Activated naive CD4-positive, alpha-beta T cell (primary cell): Measurements from ENCODE around the gene DGKG.

Experiments used
- DNase-seq, 4 experiments: peaks; one replicate each; lab custom pipeline; 2025; lab: John Stamatoyannopoulos, UW

Gene DGKG

GRCh38 chr3:186239321-186239720 is 122.7 kb downstream of the DGKG start:
- DNase-seq, result no peak

GRCh38 chr3:186237915-186238314 is 124.1 kb downstream of the DGKG start:
- DNase-seq, result no peak

- DNase-seq, result no peak
These were observed 125.5 kb downstream of the DGKG start for GRCh38 chr3:186236357-186237020.

GRCh38 chr3:186235554-186235953 is 126.5 kb downstream of the DGKG start:
- no peak for DNase-seq

GRCh38 chr3:186234152-186234551 is 127.9 kb downstream of the DGKG start:
- DNase-seq, result no peak

- DNase-seq, result no peak
These were observed 135.6 kb downstream of the DGKG start for GRCh38 chr3:186226482-186226881.

- DNase-seq, result no peak
These were observed 136.4 kb downstream of the DGKG start for GRCh38 chr3:186225603-186226002.

GRCh38 chr3:186224041-186224610 is 137.9 kb downstream of the DGKG start:
- no peak for DNase-seq

GRCh38 chr3:186223476-186223875 is 138.6 kb downstream of the DGKG start:
- DNase-seq, result no peak

- DNase-seq, result no peak
These were observed 140.2 kb downstream of the DGKG start for GRCh38 chr3:186221760-186222378.

GRCh38 chr3:186220911-186221645 is 141.0 kb downstream of the DGKG start:
- no peak for DNase-seq

- no peak for DNase-seq
These were observed 141.7 kb downstream of the DGKG start for GRCh38 chr3:186220365-186220764.

GRCh38 chr3:186219211-186219638 is 142.8 kb downstream of the DGKG start:
- DNase-seq, result no peak

- DNase-seq, result no peak
These were observed 143.6 kb downstream of the DGKG start for GRCh38 chr3:186218421-186218820.

- no peak for DNase-seq
These were observed 144.2 kb downstream of the DGKG start for GRCh38 chr3:186217820-186218164.

- no peak for DNase-seq
These were observed 144.9 kb downstream of the DGKG start for GRCh38 chr3:186216900-186217819.

GRCh38 chr3:186214670-186215069 is 147.4 kb downstream of the DGKG start:
- no peak for DNase-seq

- no peak for DNase-seq
These were observed 148.1 kb downstream of the DGKG start for GRCh38 chr3:186213946-186214345.

GRCh38 chr3:186212611-186213010 is 149.4 kb downstream of the DGKG start:
- DNase-seq, result no peak

GRCh38 chr3:186210852-186211500 is 151.1 kb downstream of the DGKG start:
- DNase-seq, result no peak
